A549 (cell line): Measurements from ENCODE around the gene PDS5B. TPM values are rescaled to one million over a fixed set of nuclear protein-coding genes. Genes with fewer than 3 reads are reported as not detected.

Experiments used
- ATAC-seq, 2 experiments: fragments of 200-7000 bp in 1 of 2; fragments of >200 bp in 1 of 2; cut with Nextera tagmentation in 1 of 2; cut with Tn5 transposase in 1 of 2; 3 replicates each; pipeline versions ENCODE4 v1.8.0 to v1.9.1; 2018 to 2020; ENCODE audit warnings: mild to moderate bottlenecking in 1 of 2, moderate library complexity in 1 of 2
- CTCF ChIA-PET: fragments of 300-600 bp; sonication (Branson Sonifier 250); formaldehyde crosslinking; extraction: SDS; loops from one replicate; lab custom pipeline; 2021; ENCODE audit warnings: antibody characterized with exemption, inconsistent platforms; lab: Yijun Ruan, JAX
- POLR2A ChIA-PET: fragments of 350-600 bp; formaldehyde crosslinking; extraction: SDS; loops from one replicate; lab custom pipeline; 2021; ENCODE audit warnings: antibody characterized with exemption, inconsistent platforms; lab: Yijun Ruan, JAX
- DNase-seq, 2 experiments: peaks; one replicate each; pipeline versions ENCODE4 v3.0.0 to v3.0.0-alpha.2; 2011 to 2016; ENCODE audit warnings: low read depth in 1 of 2, low spot score in 1 of 2
- FAIRE-seq: peaks from 2 replicates; lab custom pipeline; 2011; peaks lifted over from hg19 to GRCh38; lab: Jason Lieb, UNC
- H3K27ac ChIP-seq, 2 experiments: fragments of >200 bp; sonication (Bioruptor Twin); formaldehyde crosslinking; 3 replicates each; pipeline ENCODE4 v1.5.1; 2016 to 2017
- H3K4me1 ChIP-seq: fragments of >200 bp; sonication (Bioruptor Twin); formaldehyde crosslinking; 3 replicates; pipeline ENCODE4 v1.6.1; 2016
- H3K4me2 ChIP-seq: fragments of >200 bp; sonication (Bioruptor Twin); formaldehyde crosslinking; 3 replicates; pipeline ENCODE4 v1.6.1; 2016
- H3K4me3 ChIP-seq: fragments of >200 bp; sonication (Bioruptor Twin); formaldehyde crosslinking; 3 replicates; pipeline ENCODE4 v1.5.1; 2016
- H3K9me3 ChIP-seq: fragments of >200 bp; sonication (Bioruptor Twin); formaldehyde crosslinking; 3 replicates; pipeline ENCODE4 v1.6.1; 2016
- CHD4 ChIP-seq: fragments of 200-600 bp; sonication (generic); IDR thresholded peaks from 2 replicates; pipeline ENCODE4 v1.6.1; 2016; ENCODE audit warnings: antibody characterized with exemption, mild to moderate bottlenecking, borderline replicate concordance
- FOSL2 ChIP-seq, 2 experiments: fragments of 450-650 bp in 1 of 2; fragments of >200 bp in 1 of 2; sonication (Bioruptor Twin) in 1 of 2; formaldehyde crosslinking; IDR thresholded peaks; 2 replicates each; pipeline versions ENCODE4 v1.5.0 to v1.6.1; 2016 to 2020; ENCODE audit warnings: mild to moderate bottlenecking in 1 of 2, moderate library complexity in 1 of 2
- HEYL ChIP-seq: fragments of 250-450 bp; sonication (Bioruptor Pico); IDR thresholded peaks from 2 replicates; pipeline ENCODE4 v1.8.0; 2021; ENCODE audit warnings: mild to moderate bottlenecking, moderate library complexity
- HOXB13 ChIP-seq: fragments of 250-450 bp; sonication (Bioruptor Pico); IDR thresholded peaks from 2 replicates; pipeline ENCODE4 v1.5.0; 2020; ENCODE audit warnings: low read depth, mild to moderate bottlenecking, moderate library complexity
- JUNB ChIP-seq: fragments of >200 bp; sonication (Bioruptor Twin); formaldehyde crosslinking; IDR thresholded peaks from 2 replicates; pipeline ENCODE4 v1.6.1; 2016
- KDM1A ChIP-seq: fragments of 200-600 bp; sonication (generic); IDR thresholded peaks from 2 replicates; pipeline ENCODE4 v1.6.1; 2016; ENCODE audit warnings: low read depth, mild to moderate bottlenecking
- NPAS2 ChIP-seq: fragments of 250-450 bp; sonication (Bioruptor Pico); IDR thresholded peaks from 2 replicates; pipeline ENCODE4 v1.8.0; 2022; ENCODE audit warnings: mild to moderate bottlenecking, moderate library complexity, borderline replicate concordance
- NR3C1 ChIP-seq: fragments of >200 bp; sonication (Bioruptor Twin); formaldehyde crosslinking; IDR thresholded peaks from 3 replicates; pipeline ENCODE4 v1.6.1; 2017
- POLR2A ChIP-seq: IDR thresholded peaks from 2 replicates; pipeline ENCODE4 v1.6.1; 2012; ENCODE audit warnings: mild to moderate bottlenecking, low read length
- POLR2AphosphoS2 ChIP-seq: conservative IDR thresholded peaks from 2 replicates; pipeline ENCODE4 v1.6.1; 2012; ENCODE audit warnings: low read length, improper control_type of control experiment, inconsistent platforms
- RARB ChIP-seq: fragments of 250-450 bp; sonication (Bioruptor Pico); IDR thresholded peaks from 2 replicates; pipeline ENCODE4 v1.8.0; 2021; ENCODE audit warnings: mild to moderate bottlenecking, moderate library complexity
- RFX5 ChIP-seq: fragments of 450-650 bp; IDR thresholded peaks from 2 replicates; pipeline ENCODE4 v1.7.1; 2014; ENCODE audit warnings: antibody characterized with exemption, mild to moderate bottlenecking, moderate library complexity
- SMC3 ChIP-seq: fragments of >200 bp; sonication (Bioruptor Twin); formaldehyde crosslinking; IDR thresholded peaks from 3 replicates; pipeline ENCODE4 v1.6.1; 2018; ENCODE audit warnings: inconsistent platforms
- ZFP36 ChIP-seq: fragments of 450-650 bp; IDR thresholded peaks from 2 replicates; pipeline ENCODE4 v1.6.1; 2014; ENCODE audit warnings: borderline replicate concordance; ENCODE audit not compliant: partially characterized antibody
- WGBS: methylation state at CpG from one replicate; pipeline ENCODE4 v1.1.6; 2017; ENCODE audit errors: missing lambda C conversion rate; 5-methylcytosine and 5-hydroxymethylcytosine counted together
- polyA plus RNA-seq, 4 experiments: library from polyadenylated mRNA; depleted of rRNA in 3 of 4; stranded (reverse); fragments of >200 nt; fragmentation: RNase III in 1 of 4; extraction: RNeasy Plus Mini Kit Qiagen cat#74134 plus additional on column Dnase treatment in 1 of 4; gene quantifications; 2 replicates in 3 of 4; 3 replicates in 1 of 4; pipeline ENCODE4 v1.2.3, GENCODE V29; 2011 to 2017
- TF ChIP-seq, protein P1 (sequence below): fragments of 250-450 bp; sonication (Bioruptor Pico); IDR thresholded peaks from 2 replicates; pipeline ENCODE4 v1.5.0; 2020; ENCODE audit warnings: low read depth, mild to moderate bottlenecking, moderate library complexity
- TF ChIP-seq, protein P2 (sequence below): IDR thresholded peaks from 2 replicates; pipeline ENCODE4 v1.6.1; 2012
- TF ChIP-seq, protein P3 (sequence below): fragments of >200 bp; sonication (Bioruptor Twin); formaldehyde crosslinking; IDR thresholded peaks from 3 replicates; pipeline ENCODE4 v1.5.1; 2016

The PDS5B gene
- polyA plus RNA-seq, 2 of the 4 experiments (the other 2 are of a cell fraction), result 10.6 to 16.0 TPM

DNA sequence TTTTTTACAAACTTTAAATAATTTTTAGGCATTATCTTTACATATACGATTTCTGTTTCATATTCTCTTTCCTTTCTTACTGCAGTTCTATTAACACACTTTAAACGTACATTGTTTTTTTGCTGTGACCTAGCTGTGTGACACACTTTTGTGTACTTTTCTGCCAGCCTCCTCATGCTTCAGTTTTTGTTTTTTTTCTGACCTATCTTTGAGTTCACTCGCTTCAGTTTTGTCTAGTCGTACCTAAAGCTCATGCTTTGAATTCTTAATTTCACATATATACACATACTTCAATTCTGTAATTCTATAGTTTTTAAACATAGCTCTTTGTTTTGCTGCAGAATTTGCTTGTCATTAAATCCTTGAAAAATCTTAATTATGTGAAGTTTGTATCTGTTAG lies 150.4 kb downstream of the PDS5B start:
- POLR2A ChIA-PET, result no interaction called here
- Histone ChIP-seq H3K9me3 (no peaks in the 10 kb centered on the region), H3K27ac (no peak overlapping the region)
- DNase-seq (no peak), ATAC-seq (no peak), FAIRE-seq (no peak)
- 76% methylated on average over 4 of the region's 4 CpGs for WGBS
- TF ChIP-seq RFX5 (no peak), POLR2AphosphoS2 (no peak), HEYL (CRISPR knock-in tag) (no peak), NPAS2 (CRISPR knock-in tag) (no peak), KDM1A (no peak), RARB (no peak), POLR2A (no peak)
- TF ChIP-seq, protein P1, sequence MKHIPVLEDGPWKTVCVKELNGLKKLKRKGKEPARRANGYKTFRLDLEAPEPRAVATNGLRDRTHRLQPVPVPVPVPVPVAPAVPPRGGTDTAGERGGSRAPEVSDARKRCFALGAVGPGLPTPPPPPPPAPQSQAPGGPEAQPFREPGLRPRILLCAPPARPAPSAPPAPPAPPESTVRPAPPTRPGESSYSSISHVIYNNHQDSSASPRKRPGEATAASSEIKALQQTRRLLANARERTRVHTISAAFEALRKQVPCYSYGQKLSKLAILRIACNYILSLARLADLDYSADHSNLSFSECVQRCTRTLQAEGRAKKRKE (CRISPR knock-in tag), result no peak
- TF ChIP-seq, all 56 proteins: peak for 0
- Histone ChIP-seq H3K4me1 (peaks cover 35% of the 10 kb centered on the region), H3K4me3 (no peak overlapping the region), H3K4me2 (peak overlapping the region; percentile 43; the same call in 1 of the 3 replicates)
- CTCF ChIA-PET, result no interaction called here

DNA sequence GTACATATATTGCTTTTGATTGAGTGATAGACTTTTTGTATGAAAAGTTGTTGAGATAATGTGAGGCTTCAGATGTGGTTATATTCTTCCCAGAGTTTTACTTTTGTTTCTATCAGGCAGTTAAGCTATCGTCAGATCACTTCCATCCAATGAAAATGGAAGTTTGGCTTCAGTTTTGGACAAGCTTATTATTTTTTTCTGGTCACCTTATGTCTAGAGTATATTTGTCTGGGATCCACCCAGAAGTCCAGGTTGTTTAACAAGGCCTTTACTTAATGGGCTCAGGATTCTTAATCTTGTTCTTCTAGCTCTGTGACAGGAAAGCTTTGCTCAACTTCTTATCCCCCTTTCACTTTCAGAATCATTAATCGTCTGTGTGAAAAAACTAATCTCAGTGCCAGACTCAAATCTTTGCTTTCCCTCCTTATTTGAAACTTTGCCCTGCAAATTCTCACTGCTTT lies 150.9 kb downstream of the PDS5B start:
- Histone ChIP-seq H3K4me2 (peak overlapping the region; percentile 43), H3K9me3 (no peaks in the 10 kb centered on the region)
- FAIRE-seq, result no peak
- TF ChIP-seq FOSL2 (IDR thresholded peaks at IDR 0.05) (no peak), FOSL2 (CRISPR knock-in tag; IDR thresholded peaks at IDR 0.05) (no peak), CHD4 (no peak), NPAS2 (CRISPR knock-in tag) (no peak), NR3C1 (no peak), RFX5 (no peak), ZFP36 (no peak)
- TF ChIP-seq, protein P2, sequence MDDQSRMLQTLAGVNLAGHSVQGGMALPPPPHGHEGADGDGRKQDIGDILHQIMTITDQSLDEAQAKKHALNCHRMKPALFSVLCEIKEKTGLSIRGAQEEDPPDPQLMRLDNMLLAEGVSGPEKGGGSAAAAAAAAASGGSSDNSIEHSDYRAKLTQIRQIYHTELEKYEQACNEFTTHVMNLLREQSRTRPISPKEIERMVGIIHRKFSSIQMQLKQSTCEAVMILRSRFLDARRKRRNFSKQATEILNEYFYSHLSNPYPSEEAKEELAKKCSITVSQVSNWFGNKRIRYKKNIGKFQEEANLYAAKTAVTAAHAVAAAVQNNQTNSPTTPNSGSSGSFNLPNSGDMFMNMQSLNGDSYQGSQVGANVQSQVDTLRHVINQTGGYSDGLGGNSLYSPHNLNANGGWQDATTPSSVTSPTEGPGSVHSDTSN, result no peak
- TF ChIP-seq, all 56 proteins: peak for 0
- Histone ChIP-seq H3K4me3 (no peak overlapping the region), H3K27ac (no peak overlapping the region), H3K4me1 (peaks cover 30% of the 10 kb centered on the region; the same call in 2 of the 3 replicates)
- CTCF ChIA-PET, result no interaction called here
- no peak for DNase-seq
- POLR2A ChIA-PET, result no interaction called here
- ATAC-seq, result no peak
- WGBS, result 69% methylated on average over 2 of the region's 2 CpGs

DNA sequence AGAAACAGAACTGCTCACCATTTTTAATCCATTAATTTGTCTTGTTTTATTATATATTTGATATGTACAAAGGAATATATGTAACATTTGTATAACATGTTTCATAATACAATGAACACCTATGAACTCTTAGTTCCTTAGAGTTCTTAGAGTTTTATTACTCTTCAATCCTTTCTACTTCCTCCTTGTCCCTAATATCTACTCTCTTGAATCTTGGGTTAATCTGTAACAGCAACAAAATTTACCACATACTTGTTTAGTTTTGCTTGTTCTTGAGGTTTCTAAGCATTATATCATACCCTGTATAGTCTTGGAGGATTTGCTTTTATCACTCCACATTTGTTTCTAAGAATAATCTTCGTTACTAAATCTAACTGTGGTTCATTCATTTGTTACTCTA lies 151.4 kb downstream of the PDS5B start:
- no peak overlapping the region for H3K27ac ChIP-seq
- no peak overlapping the region for H3K4me3 ChIP-seq
- CTCF ChIA-PET, result no interaction called here
- POLR2A ChIA-PET, result no interaction called here
- TF ChIP-seq, protein P2, result no peak
- no peak for TF ChIP-seq HOXB13
- TF ChIP-seq JUNB, result no peak
- TF ChIP-seq KDM1A, result no peak
- TF ChIP-seq CHD4, result no peak
- TF ChIP-seq SMC3, result no peak
- no peak for TF ChIP-seq RARB
- TF ChIP-seq, protein P3, sequence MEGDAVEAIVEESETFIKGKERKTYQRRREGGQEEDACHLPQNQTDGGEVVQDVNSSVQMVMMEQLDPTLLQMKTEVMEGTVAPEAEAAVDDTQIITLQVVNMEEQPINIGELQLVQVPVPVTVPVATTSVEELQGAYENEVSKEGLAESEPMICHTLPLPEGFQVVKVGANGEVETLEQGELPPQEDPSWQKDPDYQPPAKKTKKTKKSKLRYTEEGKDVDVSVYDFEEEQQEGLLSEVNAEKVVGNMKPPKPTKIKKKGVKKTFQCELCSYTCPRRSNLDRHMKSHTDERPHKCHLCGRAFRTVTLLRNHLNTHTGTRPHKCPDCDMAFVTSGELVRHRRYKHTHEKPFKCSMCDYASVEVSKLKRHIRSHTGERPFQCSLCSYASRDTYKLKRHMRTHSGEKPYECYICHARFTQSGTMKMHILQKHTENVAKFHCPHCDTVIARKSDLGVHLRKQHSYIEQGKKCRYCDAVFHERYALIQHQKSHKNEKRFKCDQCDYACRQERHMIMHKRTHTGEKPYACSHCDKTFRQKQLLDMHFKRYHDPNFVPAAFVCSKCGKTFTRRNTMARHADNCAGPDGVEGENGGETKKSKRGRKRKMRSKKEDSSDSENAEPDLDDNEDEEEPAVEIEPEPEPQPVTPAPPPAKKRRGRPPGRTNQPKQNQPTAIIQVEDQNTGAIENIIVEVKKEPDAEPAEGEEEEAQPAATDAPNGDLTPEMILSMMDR, result no peak
- ATAC-seq (no peak), DNase-seq (no peak), FAIRE-seq (no peak)
- 92% methylated on average over 1 of the region's 1 CpG for WGBS
- H3K4me2 ChIP-seq, result peak overlapping the region; percentile 43
- peaks cover 27% of the 10 kb centered on the region; the same call in 2 of the 3 replicates for H3K4me1 ChIP-seq
- no peaks in the 10 kb centered on the region for H3K9me3 ChIP-seq
